HG02678 (cell line): ENCODE results near the gene RNF39.
"Not testable (repeated sequence)": the region's sequence is repeated elsewhere in the genome, so short reads cannot be mapped to it uniquely, and the experiment has no call there.

Experiments used
- ATAC-seq: cut with Tn5 transposase; IDR thresholded peaks from one replicate; pipeline ENCODE4 v1.9.1; 2021; ENCODE audit warnings: mild to moderate bottlenecking, moderate library complexity; ENCODE audit not compliant: unreplicated experiment

The RNF39 gene

DNA sequence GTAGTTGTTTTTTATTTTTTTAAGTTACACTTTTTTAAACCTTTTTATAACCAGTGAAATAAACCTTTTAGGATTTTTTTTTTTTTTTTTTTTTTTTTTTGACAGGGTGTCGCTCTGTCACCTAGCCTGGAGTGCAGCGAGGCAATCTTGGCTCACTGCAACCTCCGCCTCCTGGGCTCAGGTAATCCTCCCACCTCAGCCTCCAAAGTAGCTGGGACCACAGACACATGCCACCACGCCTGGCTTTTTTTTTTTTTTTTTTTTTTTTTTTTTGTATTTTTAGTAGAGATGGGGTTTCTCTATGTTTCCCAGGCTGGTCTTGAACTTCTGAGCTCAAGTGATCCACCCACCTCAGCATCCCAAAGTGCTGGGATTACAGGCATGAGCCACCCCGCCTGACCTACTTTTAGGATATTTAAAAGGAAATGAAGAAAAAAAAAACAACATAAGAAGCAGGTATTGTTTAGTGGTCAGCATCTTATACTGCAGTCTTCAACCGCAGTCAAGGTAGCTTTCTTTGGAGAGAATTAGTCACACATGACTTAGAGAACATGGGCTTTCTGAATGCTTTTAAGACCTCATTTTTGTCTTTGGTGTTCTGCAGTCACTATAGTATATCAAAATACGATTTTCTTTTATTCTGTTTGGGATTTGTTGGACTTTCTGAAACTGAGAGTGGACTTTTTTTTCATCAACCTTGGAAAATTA lies 12.9 kb downstream of the RNF39 start:
- ATAC-seq: no peak

DNA sequence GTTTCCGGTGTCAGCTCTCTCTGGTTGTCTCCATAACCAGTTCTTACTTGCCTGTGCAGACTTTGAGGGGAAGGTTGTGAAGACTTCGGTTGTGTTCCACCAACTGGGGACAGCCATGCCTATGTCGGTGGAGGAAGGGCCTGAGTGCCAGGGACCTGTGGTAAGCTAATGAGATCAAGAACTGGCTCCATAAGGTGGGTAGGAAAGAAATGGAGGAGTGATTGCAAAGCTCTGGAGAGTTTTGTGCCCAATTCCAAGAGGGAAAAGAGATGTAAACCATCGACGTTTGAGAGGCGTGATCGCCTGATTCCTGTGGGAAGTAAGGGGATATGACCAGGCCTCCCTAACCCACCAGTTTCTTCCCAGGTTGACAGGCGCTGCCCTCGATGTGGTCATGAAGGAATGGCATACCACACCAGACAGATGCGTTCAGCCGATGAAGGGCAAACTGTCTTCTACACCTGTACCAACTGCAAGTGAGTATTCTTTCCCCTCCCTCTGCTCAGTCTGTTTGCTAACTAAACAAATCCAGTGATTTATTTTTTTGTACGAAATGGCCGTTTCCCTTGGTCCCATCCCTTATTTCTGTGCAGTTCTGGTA lies 13.6 kb downstream of the RNF39 start:
- ATAC-seq: peak; percentile 15

DNA sequence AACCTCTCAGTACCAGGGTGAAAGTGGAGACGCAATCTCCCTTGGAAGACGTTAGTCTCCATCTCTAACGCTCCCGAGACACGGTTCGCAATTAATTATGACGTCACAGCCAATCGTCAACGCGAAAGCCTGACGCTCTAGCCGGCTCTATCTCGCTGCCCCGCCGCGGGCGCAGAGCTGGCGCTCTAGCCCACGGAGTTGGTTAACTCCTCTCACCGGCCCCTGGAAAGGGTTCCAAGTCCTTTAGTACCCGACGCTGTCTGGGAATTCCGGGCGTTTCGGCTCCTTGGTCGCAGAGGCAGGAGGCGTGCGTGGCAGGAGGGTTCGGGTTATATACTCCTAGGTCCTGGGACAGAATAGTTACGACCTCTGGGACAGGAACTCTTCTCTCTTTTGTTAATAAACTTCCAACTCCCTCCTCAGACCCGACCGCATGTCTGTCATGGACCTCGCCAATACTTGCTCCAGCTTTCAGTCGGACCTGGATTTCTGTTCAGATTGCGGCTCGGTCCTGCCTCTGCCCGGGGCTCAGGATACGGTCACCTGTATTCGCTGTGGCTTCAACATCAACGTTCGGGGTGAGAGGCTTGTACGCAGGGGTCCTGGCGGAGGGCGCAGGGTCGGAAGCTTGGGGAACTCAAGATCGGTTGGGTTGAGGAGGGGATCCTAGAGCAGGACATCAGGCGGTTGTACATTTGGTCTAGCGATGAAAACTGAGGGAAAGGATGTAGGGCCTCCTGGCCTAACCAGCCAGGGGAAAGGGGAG lies 14.3 kb downstream of the RNF39 start, which contains the start of gene POLR1H:
Gene POLR1H (plus strand): TSS at position 174 of the 766 bp plus-strand sequence. CDS start 260 bp downstream, at position 434.
- peak; percentile 92 for ATAC-seq

DNA sequence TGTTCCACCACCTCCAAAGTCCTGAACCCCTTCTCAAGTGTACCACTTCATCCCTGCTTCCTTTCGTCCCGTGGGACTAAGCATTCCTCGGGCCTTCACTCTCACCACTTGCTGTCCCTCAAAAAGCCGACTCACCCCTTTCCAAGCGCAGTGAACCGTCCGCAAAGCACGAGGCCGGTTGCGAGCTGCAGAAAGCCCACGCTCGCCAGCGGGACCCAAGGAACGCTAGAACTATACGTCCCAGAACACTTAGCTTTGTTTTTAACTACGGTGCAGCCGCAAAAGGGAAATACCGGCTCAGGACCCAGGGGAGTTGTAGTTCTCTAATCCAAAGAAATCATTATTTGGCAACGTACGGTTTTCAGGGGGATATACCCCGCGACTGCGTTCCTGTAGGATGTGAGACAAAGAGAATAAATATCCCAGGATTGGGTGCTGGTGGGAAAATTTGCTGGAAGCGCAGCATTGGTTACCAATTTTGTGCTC lies 14.9 kb downstream of the RNF39 start:
- ATAC-seq: peak; percentile 28

DNA sequence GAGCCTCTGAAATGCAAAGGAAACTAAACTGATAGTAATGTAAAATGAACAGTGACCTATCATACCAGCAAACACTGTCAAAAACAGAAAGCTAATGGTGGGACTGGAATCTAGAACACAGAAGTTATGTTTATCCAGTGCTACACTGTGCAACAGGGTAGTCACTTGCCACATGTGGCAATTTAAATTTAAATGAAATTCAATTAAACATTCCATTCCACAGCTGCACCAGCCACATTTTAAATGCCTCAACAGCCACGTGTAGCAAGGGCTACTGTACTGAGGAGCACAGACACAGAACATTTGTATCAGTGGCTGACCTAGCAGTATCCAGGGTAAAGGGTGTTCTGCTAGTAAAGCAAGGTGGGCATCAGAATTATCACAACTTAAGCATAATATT lies 20.1 kb downstream of the RNF39 start:
- no peak for ATAC-seq

DNA sequence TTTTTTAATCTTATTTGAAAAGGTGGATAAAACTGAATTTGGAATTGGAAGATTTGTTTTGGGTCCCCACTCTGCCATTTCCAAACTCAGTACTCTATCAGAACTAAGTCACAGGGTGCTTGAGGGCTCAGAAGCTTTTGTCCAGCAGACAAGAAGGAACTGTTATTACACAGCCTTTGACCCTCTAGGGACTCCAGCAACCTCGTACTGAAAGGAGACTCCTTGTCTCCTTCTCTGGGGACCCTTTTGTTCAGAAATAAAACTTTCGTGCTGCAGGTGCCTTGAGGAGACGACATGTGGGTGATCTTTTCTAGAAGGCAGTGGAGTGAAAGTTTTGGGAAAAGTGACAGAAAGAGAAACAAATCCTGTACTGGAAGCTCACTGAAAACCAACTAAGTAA lies 21.9 kb downstream of the RNF39 start:
- no peak for ATAC-seq

DNA sequence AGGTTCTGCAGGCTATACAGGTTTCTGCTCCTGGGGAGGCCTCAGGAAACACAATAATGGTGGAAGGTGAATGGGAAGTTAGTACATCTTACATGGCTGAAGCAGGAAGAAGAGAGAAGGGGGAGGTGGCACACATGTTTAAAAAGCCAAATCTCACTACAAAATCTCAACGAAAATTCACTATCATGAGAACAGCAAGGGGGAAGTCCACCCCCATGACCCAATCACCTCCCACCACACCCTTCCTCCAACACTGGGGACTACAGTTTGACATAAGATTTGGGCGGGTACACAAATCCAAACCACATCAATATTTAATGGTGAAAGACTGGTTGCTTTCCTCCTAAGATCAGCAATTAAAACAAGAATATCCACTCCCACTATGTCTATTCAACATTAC lies 28.3 kb downstream of the RNF39 start:
- no peak for ATAC-seq

DNA sequence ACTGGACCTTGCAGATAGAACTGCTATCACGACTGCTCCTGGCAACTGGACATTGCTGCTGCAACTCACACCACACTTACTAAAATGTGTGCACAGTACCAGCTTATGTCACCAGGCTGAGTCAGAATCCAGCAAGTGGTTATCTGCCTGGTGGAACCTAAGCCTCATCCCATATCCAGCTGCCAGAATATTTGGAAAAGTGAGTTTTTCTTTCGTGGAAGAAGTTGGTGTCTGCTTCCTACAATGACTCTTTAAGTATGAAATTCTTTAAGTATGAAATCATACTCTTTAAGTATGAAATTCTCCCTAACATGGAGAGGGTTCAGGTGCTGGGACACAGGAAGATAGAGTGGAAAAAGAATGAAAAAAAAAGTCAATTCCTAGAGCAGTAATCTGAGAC lies 30.9 kb downstream of the RNF39 start:
- no peak for ATAC-seq

DNA sequence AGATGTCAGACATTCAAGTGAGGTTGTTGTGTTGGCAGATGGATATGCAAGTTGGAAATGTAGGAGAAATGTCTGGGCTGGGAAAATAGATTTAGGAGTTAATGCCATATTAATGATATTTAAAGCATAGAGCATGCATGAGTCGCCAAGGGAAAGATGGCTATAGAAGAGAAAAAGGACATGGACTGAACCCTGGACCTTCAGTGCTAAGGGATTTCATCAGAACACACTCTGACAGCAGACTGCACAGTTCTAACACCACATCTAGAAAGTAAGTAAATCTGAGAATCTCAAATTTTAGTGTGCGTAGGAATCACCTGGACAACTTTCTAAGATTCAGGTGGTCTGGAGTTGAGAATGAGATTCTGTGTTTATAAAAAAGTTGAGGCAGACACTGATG lies 31.8 kb downstream of the RNF39 start:
- no peak for ATAC-seq

DNA sequence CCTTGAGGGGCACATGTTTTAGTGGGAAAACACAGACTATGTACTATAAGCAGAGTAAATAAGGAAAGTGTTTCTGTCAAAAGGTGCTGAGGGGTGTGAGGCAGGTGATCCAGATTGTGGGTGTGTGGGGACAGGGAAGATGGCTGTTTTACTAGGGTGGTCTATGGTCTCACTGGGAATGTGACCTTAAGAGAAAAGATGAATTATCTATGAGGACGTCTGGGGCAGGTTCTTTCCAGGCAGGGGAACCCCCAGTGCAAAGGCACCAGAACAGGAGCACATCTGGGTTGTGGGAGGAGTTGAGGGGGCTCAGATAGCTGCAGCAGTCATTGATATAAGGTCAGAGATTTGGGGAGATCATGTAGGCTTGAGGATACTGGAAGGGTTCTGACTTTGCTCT lies 32.7 kb downstream of the RNF39 start:
- ATAC-seq: no peak

DNA sequence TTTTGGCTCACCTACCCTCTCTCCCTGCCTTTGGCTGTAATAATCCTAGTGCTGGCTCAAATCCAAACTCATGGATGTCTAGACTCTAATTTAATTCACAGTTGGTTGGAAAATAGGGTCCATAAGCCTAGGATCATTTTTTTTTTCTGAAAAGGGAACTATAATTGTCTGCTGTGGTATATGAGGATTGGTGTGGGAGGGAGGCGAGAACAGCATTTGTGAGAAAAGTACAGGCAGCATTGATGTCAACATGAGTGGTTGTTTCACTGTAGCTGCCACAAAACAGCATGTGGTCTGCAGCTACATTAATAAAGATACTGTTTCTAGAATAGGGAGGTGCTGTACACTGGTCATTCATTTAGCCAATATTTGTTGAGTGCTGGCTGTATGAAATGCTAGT lies 33.1 kb downstream of the RNF39 start:
- no peak for ATAC-seq

DNA sequence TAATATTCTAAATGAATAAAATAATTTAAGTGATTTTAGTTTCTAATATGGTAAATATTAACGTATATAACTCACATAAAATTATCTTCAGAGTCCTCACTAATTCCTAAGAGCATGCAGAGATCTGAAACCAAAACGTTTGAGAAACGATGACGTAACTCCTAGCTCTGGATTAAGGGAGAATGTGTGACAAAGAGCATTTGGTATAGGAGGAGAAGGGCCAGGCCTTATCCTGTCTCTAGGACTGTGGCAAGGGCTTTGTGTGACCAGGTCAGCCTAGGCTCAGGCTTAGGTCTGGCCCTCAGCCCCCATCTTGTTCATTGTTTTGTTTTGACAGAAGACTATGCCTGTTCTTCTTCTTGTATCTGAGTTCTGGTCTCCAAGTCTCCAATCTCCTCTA lies 33.7 kb downstream of the RNF39 start:
- ATAC-seq: no peak

DNA sequence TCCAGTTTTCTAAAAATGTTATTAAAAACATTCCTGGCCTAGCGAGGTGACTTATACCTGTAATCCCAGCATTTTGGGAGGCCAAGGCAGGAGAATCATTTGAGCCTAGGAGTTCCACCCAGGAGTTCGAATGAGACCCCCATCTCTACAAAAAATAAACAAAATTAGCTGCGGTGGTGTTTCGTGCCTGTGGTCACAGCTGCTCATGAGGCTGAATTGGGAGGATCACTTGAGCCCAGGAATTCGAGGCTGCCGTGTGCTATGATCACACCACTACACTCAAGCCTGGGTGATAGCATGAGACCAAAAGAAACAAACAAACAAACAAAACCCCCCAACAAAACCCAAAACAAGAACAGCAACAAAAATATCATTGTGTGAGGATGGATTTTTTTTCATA lies 34.3 kb downstream of the RNF39 start:
- no peak for ATAC-seq

DNA sequence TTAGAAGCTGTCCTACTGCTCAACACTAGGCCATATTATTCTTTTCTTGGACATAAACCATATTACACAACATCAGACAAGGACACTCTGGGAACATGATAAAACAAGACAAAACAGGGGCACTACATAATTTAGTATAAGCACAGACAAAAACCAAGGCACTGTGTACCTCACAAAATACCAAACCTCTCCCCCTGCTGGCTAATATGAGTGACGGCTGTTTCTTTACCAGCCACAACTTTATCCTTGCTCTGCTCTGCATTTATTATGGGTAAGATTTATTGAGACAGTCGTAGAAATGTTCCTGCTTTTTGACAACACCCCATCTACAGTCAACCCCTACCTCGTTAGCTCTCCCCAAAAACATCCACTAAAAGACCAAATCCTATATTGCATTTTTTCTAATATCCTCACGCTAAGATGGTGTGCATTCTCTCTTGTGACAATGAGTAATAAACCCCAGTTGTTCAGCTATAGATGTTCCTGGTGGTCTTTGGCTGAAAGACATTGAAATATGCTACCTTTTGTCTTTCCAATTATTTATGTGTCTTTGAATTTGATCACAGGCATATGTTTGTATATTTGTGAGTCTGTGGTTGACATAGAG lies 38.3 kb downstream of the RNF39 start:
- no peak for ATAC-seq

DNA sequence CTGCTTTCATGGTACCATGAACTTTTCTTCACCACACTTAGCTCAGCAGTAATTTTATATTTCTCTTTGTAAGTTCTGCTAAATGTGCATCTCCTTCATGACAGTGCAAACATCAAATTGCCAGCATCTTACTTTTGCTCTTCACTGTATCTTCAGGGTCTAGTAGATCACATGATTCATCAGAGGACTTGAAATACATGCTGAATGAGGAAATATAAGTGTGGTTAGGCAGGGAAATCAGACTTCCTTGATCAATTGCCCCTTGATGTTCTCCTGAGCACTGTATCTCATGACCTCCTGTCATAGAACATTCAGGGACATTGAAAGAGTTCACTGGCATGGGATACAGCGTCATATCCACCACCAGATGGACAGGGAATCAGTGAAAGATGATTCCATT lies 39.8 kb downstream of the RNF39 start:
- no peak for ATAC-seq

DNA sequence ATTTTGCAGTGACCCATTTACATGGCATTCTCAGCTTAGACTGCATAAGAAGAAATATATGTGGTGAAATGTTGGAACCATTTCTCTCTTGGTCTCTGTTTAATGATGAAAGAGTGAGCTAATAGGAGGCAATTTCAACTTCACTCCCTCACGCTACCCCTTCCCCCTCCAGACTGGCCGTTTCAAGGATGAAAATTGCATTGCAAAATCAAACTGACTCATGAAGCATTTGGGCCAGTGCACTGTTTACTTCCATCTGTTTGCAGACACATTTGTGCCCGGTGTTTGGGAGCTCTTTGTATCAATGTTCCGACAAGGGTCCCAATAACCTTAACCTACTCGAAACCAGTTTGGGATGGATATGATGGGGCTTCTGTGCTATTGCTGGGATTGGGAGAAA lies 42.1 kb downstream of the RNF39 start:
- not testable (repeated sequence) for ATAC-seq

DNA sequence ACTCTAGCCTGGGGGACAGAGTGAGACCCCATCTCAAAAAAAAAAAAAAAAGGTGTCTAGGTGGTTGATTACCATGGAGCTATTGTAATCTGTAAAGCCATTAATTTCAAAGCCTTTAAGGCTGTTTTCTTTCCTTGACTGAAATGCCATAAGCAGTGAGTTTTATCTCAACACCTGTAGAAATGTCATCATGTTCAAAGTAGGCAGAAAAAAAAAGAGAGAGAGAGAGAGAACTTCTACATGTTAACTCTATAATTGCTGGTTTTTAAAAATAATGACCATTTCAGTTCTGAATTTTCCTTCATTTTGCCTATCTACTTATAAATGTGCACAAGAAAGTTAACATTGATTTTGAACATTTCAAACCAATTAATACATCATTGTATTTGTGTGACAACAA lies 44.2 kb downstream of the RNF39 start:
- ATAC-seq: no peak

DNA sequence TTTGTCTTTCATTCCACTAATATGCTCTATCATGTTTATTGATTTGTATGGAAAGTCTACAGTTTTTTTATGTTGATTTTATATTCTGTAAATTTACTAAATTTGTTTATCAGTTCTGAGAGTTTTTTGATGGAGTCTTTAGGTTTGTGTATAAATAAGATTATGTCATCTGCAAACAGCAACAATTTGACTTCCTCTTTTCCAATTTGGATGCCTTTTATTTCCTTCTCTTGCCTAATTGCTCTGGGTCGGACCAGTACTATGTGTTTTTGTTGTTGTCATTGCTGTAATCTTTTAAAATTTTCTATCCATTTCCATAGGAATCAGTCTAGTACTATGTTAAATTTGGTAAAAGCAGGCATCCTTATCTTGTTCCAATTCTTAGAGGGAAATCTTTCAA lies 46.0 kb downstream of the RNF39 start:
- no peak for ATAC-seq

DNA sequence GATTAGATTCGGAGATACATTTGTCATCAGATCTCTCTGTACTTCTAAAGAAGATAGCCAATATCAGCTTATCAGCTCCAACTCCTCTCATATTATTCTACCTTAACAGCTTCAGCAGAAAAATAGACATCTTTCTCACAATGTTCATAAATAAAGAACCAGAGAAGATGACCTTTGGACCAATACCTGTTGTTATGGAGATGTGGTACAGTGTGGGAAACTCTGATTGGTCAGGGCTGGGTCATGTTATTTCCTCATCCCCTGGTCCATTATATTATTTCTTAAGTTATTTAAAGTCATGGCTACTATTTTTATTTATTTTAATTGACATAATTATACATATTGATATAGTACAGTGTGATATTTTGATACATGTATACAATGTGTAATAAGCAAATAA lies 50.4 kb downstream of the RNF39 start:
- ATAC-seq: no peak

DNA sequence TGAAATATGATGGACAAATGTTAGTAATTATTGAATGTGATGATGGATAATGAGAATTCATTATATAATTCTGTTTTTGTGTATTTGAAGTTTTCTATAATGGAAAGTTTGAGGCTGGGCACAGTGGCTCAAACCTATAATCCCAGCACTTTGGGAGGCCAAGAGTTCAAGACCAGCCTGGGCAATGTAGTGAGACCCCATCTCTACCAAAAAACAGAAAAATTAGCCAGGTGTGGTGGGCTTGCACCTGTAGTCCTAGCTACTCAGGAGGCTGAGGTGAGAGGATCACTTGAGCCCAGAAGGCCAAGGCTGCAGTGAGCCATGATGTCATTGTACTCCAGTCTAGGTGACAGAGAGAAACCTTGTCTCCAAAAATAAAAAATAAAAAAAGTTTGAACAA lies 52.9 kb downstream of the RNF39 start:
- ATAC-seq: not testable (repeated sequence)

DNA sequence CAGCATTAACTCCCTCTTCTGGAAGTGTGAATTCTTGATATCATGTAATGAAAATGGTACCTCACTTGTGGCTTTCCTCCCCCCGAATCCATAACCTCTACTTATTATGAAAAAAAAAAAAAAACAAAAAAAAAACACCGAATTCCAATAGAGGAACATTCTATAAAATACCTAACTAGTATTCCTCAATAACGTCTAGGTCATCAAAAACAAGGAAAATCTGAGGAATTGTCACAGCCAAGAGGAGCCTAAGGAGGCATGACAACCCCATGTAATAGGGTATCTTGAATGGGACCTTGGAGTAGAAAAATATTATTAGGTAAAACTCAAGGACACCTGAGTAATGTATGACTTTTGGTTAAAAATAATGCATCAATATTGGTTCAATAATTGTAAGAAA lies 53.4 kb downstream of the RNF39 start:
- ATAC-seq: no peak

DNA sequence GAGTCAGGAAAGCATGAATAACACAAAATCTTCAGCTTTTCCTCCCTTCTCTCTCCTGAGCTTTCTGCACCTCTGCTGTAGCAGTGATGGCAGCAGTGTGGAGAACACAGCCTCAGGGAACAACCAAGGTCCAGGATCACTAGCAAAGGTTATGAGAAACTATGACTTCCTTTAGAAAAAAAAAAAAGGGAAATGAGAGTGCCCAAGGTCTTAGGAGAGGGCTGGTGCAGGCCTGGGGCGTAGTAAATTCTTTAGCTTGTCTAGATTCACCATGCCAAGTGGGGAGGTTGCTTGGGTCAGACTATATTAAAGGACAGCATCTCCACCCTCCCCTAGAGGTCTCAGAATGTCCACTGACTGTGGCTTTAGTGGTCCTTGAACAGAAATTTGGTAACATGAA lies 54.9 kb downstream of the RNF39 start:
- no peak for ATAC-seq
